H1 (cell line): ENCODE measurements around the gene ALPK3. TPM values are rescaled to one million over a fixed set of nuclear protein-coding genes. Genes with fewer than 3 reads are reported as not detected.

ENCODE experiments used
- CTCF ChIA-PET: fragments of 300-600 bp; sonication (Branson Sonifier 250); formaldehyde crosslinking; loops from one replicate; lab custom pipeline; 2021; ENCODE audit not compliant: partially characterized antibody; lab: Charles Lee
- POLR2A ChIA-PET: fragments of 300-600 bp; sonication (Branson Sonifier 250); formaldehyde crosslinking; loops from one replicate; lab custom pipeline; 2021; ENCODE audit warnings: inconsistent platforms; ENCODE audit not compliant: partially characterized antibody; lab: Charles Lee
- DNase-seq, 2 experiments: peaks; one replicate each; pipeline versions ENCODE4 v3.0.0 to v3.0.0-alpha.2; 2010 to 2022; ENCODE audit warnings: low spot score in 2 of 2, low read depth in 1 of 2, mixed read lengths in 1 of 2
- FAIRE-seq: peaks from 2 replicates; lab custom pipeline; 2011; peaks lifted over from hg19 to GRCh38; lab: Jason Lieb, UNC
- H2AFZ ChIP-seq: 2 replicates; pipeline ENCODE4 v1.8.1; 2012; ENCODE audit warnings: low read length, inconsistent platforms
- H2AK5ac ChIP-seq: 2 replicates; pipeline ENCODE4 v1.6.1; 2013; ENCODE audit warnings: low read depth, low read length
- H2BK120ac ChIP-seq: replicated peaks from 2 replicates; pipeline ENCODE3; 2013; ENCODE audit warnings: low read depth, low read length, inconsistent platforms
- H2BK12ac ChIP-seq: 2 replicates; pipeline ENCODE4 v1.6.1; 2013; ENCODE audit warnings: low read depth, low read length
- H2BK15ac ChIP-seq: 2 replicates; pipeline ENCODE4 v1.6.1; 2013; ENCODE audit warnings: low read length
- H2BK20ac ChIP-seq: 2 replicates; pipeline ENCODE4 v1.6.1; 2013; ENCODE audit warnings: low read length
- H2BK5ac ChIP-seq: 2 replicates; pipeline ENCODE4 v1.6.1; 2013; ENCODE audit warnings: low read depth, low read length
- H3K14ac ChIP-seq: 2 replicates; pipeline ENCODE4 v1.6.1; 2013; ENCODE audit warnings: inconsistent platforms; ENCODE audit not compliant: insufficient read length
- H3K18ac ChIP-seq: 2 replicates; pipeline ENCODE4 v1.6.1; 2013; ENCODE audit warnings: low read length; ENCODE audit errors: extremely low read depth
- H3K23ac ChIP-seq: 2 replicates; pipeline ENCODE4 v1.6.1; 2013; ENCODE audit warnings: inconsistent platforms; ENCODE audit not compliant: insufficient read length
- H3K23me2 ChIP-seq: 2 replicates; pipeline ENCODE4 v1.6.1; 2013; ENCODE audit warnings: low read depth, low read length
- H3K27ac ChIP-seq: 2 replicates; pipeline ENCODE4 v1.6.1; 2011; ENCODE audit warnings: low read depth, low read length, inconsistent platforms
- H3K27me3 ChIP-seq, 4 experiments: replicated peaks in 1 of 4; 1 replicate in 1 of 4; 2 replicates in 3 of 4; pipeline versions ENCODE4 v1.6.1 to v1.8.1; 2011 to 2013; ENCODE audit warnings: low read length in 3 of 4, mild to moderate bottlenecking in 3 of 4, inconsistent platforms in 2 of 4, mixed read lengths in 2 of 4, moderate library complexity in 1 of 4; ENCODE audit not compliant: control insufficient read depth in 3 of 4, insufficient read depth in 3 of 4; ENCODE audit errors: extremely low read depth in 1 of 4
- H3K36me3 ChIP-seq, 4 experiments: 2 replicates each; pipeline versions ENCODE4 v1.6.1 to v1.8.1; 2011 to 2013; ENCODE audit warnings: mild to moderate bottlenecking in 4 of 4, low read length in 3 of 4, moderate library complexity in 2 of 4, control low read depth in 1 of 4, inconsistent platforms in 1 of 4; ENCODE audit not compliant: insufficient read depth in 4 of 4, control insufficient read depth in 2 of 4
- H3K4ac ChIP-seq: replicated peaks from 2 replicates; pipeline ENCODE3; 2013; ENCODE audit warnings: low read length, low read depth, mixed read lengths, inconsistent platforms; ENCODE audit not compliant: insufficient read length
- H3K4me1 ChIP-seq, 4 experiments: replicated peaks in 1 of 4; 1 replicate in 1 of 4; 2 replicates in 3 of 4; pipeline versions ENCODE4 v1.6.1 to v1.8.1; 2011 to 2013; ENCODE audit warnings: low read length in 3 of 4, inconsistent platforms in 2 of 4, mixed read lengths in 1 of 4; ENCODE audit not compliant: insufficient read depth in 4 of 4, control insufficient read depth in 3 of 4
- H3K4me2 ChIP-seq, 2 experiments: 2 replicates each; pipeline versions ENCODE4 v1.6.1 to v1.8.1; 2011 to 2013; ENCODE audit warnings: low read depth in 2 of 2, low read length in 2 of 2, control low read depth in 1 of 2, inconsistent platforms in 1 of 2, mild to moderate bottlenecking in 1 of 2; ENCODE audit not compliant: insufficient read depth in 1 of 2
- H3K4me3 ChIP-seq, 4 experiments: fragments of 200-600, 300-600 bp in 1 of 4; sonication (generic), shearing (Covaris generic), sonication (Bioruptor Twin) in 1 of 4; 2 replicates each; pipeline versions ENCODE4 v1.5.1 to v1.8.1; 2011 to 2016; ENCODE audit warnings: low read length in 4 of 4, low read depth in 3 of 4, control low read depth in 2 of 4, inconsistent platforms in 2 of 4, mild to moderate bottlenecking in 2 of 4, mixed read lengths in 1 of 4, moderate library complexity in 1 of 4; ENCODE audit not compliant: insufficient read depth in 2 of 4; ENCODE audit errors: extremely low read depth in 1 of 4
- H3K56ac ChIP-seq: replicated peaks from 2 replicates; pipeline ENCODE3; 2013; ENCODE audit warnings: low read depth, mild to moderate bottlenecking, mixed read lengths, low read length, inconsistent platforms; ENCODE audit not compliant: insufficient read length
- H3K79me1 ChIP-seq: 2 replicates; pipeline ENCODE4 v1.6.1; 2013; ENCODE audit warnings: low read depth, low read length, control low read depth
- H3K79me2 ChIP-seq, 2 experiments: 2 replicates each; pipeline versions ENCODE4 v1.6.1 to v1.8.1; 2012 to 2013; ENCODE audit warnings: low read length in 2 of 2, mild to moderate bottlenecking in 2 of 2, inconsistent platforms in 1 of 2; ENCODE audit not compliant: insufficient read depth in 2 of 2, control insufficient read depth in 1 of 2
- H3K9ac ChIP-seq, 4 experiments: replicated peaks in 1 of 4; 1 replicate in 1 of 4; 2 replicates in 3 of 4; pipeline versions ENCODE4 v1.6.1 to v1.8.1; 2011 to 2013; ENCODE audit warnings: low read depth in 3 of 4, low read length in 3 of 4, control low read depth in 2 of 4, mild to moderate bottlenecking in 2 of 4, moderate library complexity in 2 of 4, inconsistent platforms in 1 of 4; ENCODE audit errors: extremely low read depth in 1 of 4
- H3K9me3 ChIP-seq, 2 experiments: 2 replicates each; pipeline versions ENCODE4 v1.6.1 to v1.8.1; 2012 to 2013; ENCODE audit warnings: mild to moderate bottlenecking in 2 of 2, moderate library complexity in 2 of 2, control low read depth in 1 of 2, inconsistent platforms in 1 of 2, low read depth in 1 of 2, low read length in 1 of 2, mixed read lengths in 1 of 2; ENCODE audit not compliant: insufficient read depth in 2 of 2
- H4K20me1 ChIP-seq, 2 experiments: replicated peaks in 1 of 2; 2 replicates each; pipeline versions ENCODE3 to v1.8.1; 2011 to 2013; ENCODE audit warnings: inconsistent platforms in 2 of 2, low read length in 2 of 2, mild to moderate bottlenecking in 1 of 2; ENCODE audit not compliant: insufficient read depth in 2 of 2, control insufficient read depth in 1 of 2
- H4K5ac ChIP-seq: 2 replicates; pipeline ENCODE4 v1.6.1; 2013; ENCODE audit warnings: low read length, low read depth, mixed read lengths, inconsistent platforms; ENCODE audit not compliant: insufficient read length
- H4K8ac ChIP-seq: 2 replicates; pipeline ENCODE4 v1.8.0; 2013; ENCODE audit warnings: mild to moderate bottlenecking, moderate library complexity, low read length, inconsistent platforms; ENCODE audit not compliant: insufficient read depth; ENCODE audit errors: extremely low read depth
- H4K91ac ChIP-seq: replicated peaks from 2 replicates; pipeline ENCODE3; 2013; ENCODE audit warnings: low read length, mixed read lengths, inconsistent platforms; ENCODE audit not compliant: insufficient read length
- BRCA1 ChIP-seq: IDR thresholded peaks from 2 replicates; pipeline ENCODE4 v1.6.1; 2012; ENCODE audit warnings: low read depth, low read length, improper control_type of control experiment
- CBX8 ChIP-seq: fragments of 300-800, 300-1000 bp; sonication (generic); IDR thresholded peaks from 2 replicates; pipeline ENCODE4 v1.7.1; 2016; ENCODE audit warnings: low read depth, low read length, borderline replicate concordance
- GTF2F1 ChIP-seq: IDR thresholded peaks from 2 replicates; pipeline ENCODE4 v1.6.1; 2012; ENCODE audit warnings: low read depth, low read length, improper control_type of control experiment, borderline replicate concordance
- HDAC6 ChIP-seq: IDR thresholded peaks from one replicate; pipeline ENCODE4 v1.7.1; 2012; ENCODE audit warnings: low read depth, mild to moderate bottlenecking, inconsistent platforms, low read length, moderate library complexity
- JUN ChIP-seq: IDR thresholded peaks from 2 replicates; pipeline ENCODE4 v1.6.1; 2011; ENCODE audit warnings: low read depth, mild to moderate bottlenecking, improper control_type of control experiment, low read length
- JUND ChIP-seq: IDR thresholded peaks from 2 replicates; pipeline ENCODE4 v1.6.1; 2011; ENCODE audit warnings: mild to moderate bottlenecking, improper control_type of control experiment, low read length
- KDM1A ChIP-seq: fragments of 200-600, 300-600 bp; sonication (generic); IDR thresholded peaks from 2 replicates; pipeline ENCODE4 v1.7.1; 2016; ENCODE audit warnings: mild to moderate bottlenecking, low read length, borderline replicate concordance
- RBBP5 ChIP-seq: IDR thresholded peaks from 2 replicates; pipeline ENCODE4 v1.7.1; 2012; ENCODE audit warnings: low read depth, mild to moderate bottlenecking, inconsistent platforms, low read length, moderate library complexity, borderline replicate concordance
- RNF2 ChIP-seq: fragments of 200-900, 300-1000 bp; sonication (generic); IDR thresholded peaks from 2 replicates; pipeline ENCODE4 v1.7.1; 2016; ENCODE audit warnings: borderline replicate concordance, low read depth, mild to moderate bottlenecking, antibody characterized with exemption, low read length; ENCODE audit not compliant: poor library complexity, severe bottlenecking; ENCODE audit errors: missing control alignments
- RXRA ChIP-seq: IDR thresholded peaks from 2 replicates; pipeline ENCODE4 v1.6.1; 2011; ENCODE audit warnings: low read depth, mild to moderate bottlenecking, low read length, moderate library complexity; ENCODE audit not compliant: insufficient read depth
- SAP30 ChIP-seq: fragments of 300-600 bp; sonication (generic); IDR thresholded peaks from 2 replicates; pipeline ENCODE4 v1.7.1; 2012; ENCODE audit warnings: low read length, moderate library complexity, mild to moderate bottlenecking, inconsistent platforms; ENCODE audit not compliant: insufficient read depth, insufficient replicate concordance
- TAF7 ChIP-seq: optimal IDR thresholded peaks from 2 replicates; pipeline ENCODE3; 2011; ENCODE audit warnings: low read depth, mild to moderate bottlenecking, inconsistent platforms, low read length, moderate library complexity, borderline replicate concordance
- TBP ChIP-seq: IDR thresholded peaks from 2 replicates; pipeline ENCODE4 v1.6.1; 2011; ENCODE audit warnings: low read depth, low read length, improper control_type of control experiment
- WGBS, 2 experiments: shearing (Covaris generic) in 1 of 2; methylation state at CpG; one replicate each; pipeline versions ENCODE4 v1.1.6 to v1.1.7; 2013 to 2015; ENCODE audit warnings: low lambda C conversion rate in 2 of 2, mixed read lengths in 2 of 2, inconsistent platforms in 1 of 2, low coverage in 1 of 2, missing lambda C conversion rate in 1 of 2; ENCODE audit not compliant: insufficient replicate concordance in 2 of 2, insufficient coverage in 1 of 2, insufficient read length in 1 of 2; ENCODE audit errors: extremely low coverage in 1 of 2, missing lambda C conversion rate in 1 of 2; 5-methylcytosine and 5-hydroxymethylcytosine counted together
- polyA plus RNA-seq, 7 experiments: library from polyadenylated mRNA; depleted of rRNA in 3 of 7; stranded (reverse) in 5 of 7; unstranded in 2 of 7; fragments of >200 nt in 5 of 7; fragments of 200-250 nt in 2 of 7; gene quantifications; 1 replicate in 5 of 7; 2 replicates in 1 of 7; 4 replicates in 1 of 7; pipeline versions ENCODE4 v1.2.1 to v1.2.3, GENCODE V29; 2011 to 2013; ENCODE audit warnings: missing spikeins in 2 of 7, mixed read lengths in 2 of 7
- total RNA-seq: library from RNA; stranded (reverse); fragmentation: NEBNext Ultra II Directional; extraction: Animal tissue kit (Norgen Biotek cat#: 25700); gene quantifications from 2 replicates; pipeline ENCODE4 v1.2.1, GENCODE V29; 2021

Gene ALPK3
- total and polyA plus RNA-seq, 2 of the 8 experiments (the other 6 are each of a cell fraction or from before 2014, with no cell fraction given): 4.4 to 19.2 TPM

DNA sequence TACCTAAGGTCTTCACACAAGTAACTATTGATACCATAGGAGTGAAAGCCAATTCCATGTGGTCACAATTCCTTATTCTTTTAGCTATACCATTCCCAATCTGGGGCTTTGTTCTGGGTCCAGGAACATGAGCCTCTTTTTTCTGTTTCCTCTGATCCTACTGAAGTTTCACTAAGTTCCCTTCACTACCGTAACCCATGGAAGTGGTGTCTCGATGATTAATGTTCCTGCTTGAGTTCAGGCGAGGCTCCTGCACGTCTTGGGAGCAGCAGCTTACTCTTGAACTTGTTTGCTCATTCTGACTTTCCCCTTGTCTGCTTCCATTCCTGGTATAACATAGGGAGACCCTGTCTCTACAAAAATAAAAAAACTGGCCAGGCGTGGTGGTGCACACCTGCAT, 45.1 kb upstream of the ALPK3 start:
- ChIA-PET CTCF (interaction anchor here (0.6 to 2.3 kb wide), 3 partner anchors 37 to 95 kb away, joined by 3 to 4 read pairs (median 4); no protein-coding TSS in a partner anchor), POLR2A (interaction anchor here (1.3 kb wide), 1 partner anchor 25 kb away, joined by 3 read pairs; no protein-coding TSS in a partner anchor)
- no peak overlapping the region; a peak in 1 of 7 replicates for H3K9ac ChIP-seq
- no peak overlapping the region for H2AFZ ChIP-seq
- H3K4me1 ChIP-seq: no peaks in the 10 kb centered on the region
- no peak overlapping the region for H3K14ac ChIP-seq
- no peak overlapping the region for H3K4ac ChIP-seq
- no peak overlapping the region for H3K27ac ChIP-seq
- no peak overlapping the region for H2BK120ac ChIP-seq
- H3K36me3 ChIP-seq: peaks cover 0 to 3% (median 0%) of the 10 kb centered on the region in 4 experiments; a peak in 2 of 8 replicates
- no peak for FAIRE-seq
- H2BK15ac ChIP-seq: no peak overlapping the region
- H2BK5ac ChIP-seq: no peak overlapping the region
- no peaks in the 10 kb centered on the region; the same call in 1 of the 2 replicates for H3K23me2 ChIP-seq
- peaks cover 0 to 7% of the 10 kb centered on the region in 2 experiments; a peak in 2 of 4 replicates for H3K79me2 ChIP-seq
- H3K23ac ChIP-seq: no peak overlapping the region
- no peak overlapping the region for H3K18ac ChIP-seq
- TF ChIP-seq RBBP5 (no peak), RXRA (no peak), BRCA1 (no peak), JUN (no peak), KDM1A (no peak), TAF7 (no peak), RNF2 (no peak), SAP30 (no peak), TBP (no peak), HDAC6 (no peak), CBX8 (no peak), GTF2F1 (no peak), JUND (no peak)
- no peak overlapping the region for H2BK12ac ChIP-seq
- H3K4me2 ChIP-seq: no peak overlapping the region
- H3K9me3 ChIP-seq: no peaks in the 10 kb centered on the region
- peaks cover 7% of the 10 kb centered on the region for H3K79me1 ChIP-seq
- no peak overlapping the region for H4K91ac ChIP-seq
- H3K56ac ChIP-seq: no peak overlapping the region
- no peak for DNase-seq
- peaks cover 2 to 7% of the 10 kb centered on the region in 2 experiments for H4K20me1 ChIP-seq
- no peak overlapping the region for H4K8ac ChIP-seq
- no peak overlapping the region for H2BK20ac ChIP-seq
- no peak overlapping the region for H2AK5ac ChIP-seq
- H4K5ac ChIP-seq: no peak overlapping the region
- no peak overlapping the region for H3K4me3 ChIP-seq
- no peaks in the 10 kb centered on the region for H3K27me3 ChIP-seq
- WGBS, 2 experiments: 97% methylated on average over 5 of the region's 5 CpGs; no CpG with 5 or more reads in 1 of the 2 experiments
